ENCODE results near the gene B3GNT3.
"Not testable (repeated sequence)": the region's sequence is repeated elsewhere in the genome, so short reads cannot be mapped to it uniquely, and the experiment has no call there.

The B3GNT3 gene

GRCh38 chr19:17798599-17798998 is 3.7 kb downstream of the B3GNT3 start:
- not testable (repeated sequence) for DNase-seq

GRCh38 chr19:17802137-17802858 is 7.4 kb downstream of the B3GNT3 start:
- DNase-seq: no peak

DNA sequence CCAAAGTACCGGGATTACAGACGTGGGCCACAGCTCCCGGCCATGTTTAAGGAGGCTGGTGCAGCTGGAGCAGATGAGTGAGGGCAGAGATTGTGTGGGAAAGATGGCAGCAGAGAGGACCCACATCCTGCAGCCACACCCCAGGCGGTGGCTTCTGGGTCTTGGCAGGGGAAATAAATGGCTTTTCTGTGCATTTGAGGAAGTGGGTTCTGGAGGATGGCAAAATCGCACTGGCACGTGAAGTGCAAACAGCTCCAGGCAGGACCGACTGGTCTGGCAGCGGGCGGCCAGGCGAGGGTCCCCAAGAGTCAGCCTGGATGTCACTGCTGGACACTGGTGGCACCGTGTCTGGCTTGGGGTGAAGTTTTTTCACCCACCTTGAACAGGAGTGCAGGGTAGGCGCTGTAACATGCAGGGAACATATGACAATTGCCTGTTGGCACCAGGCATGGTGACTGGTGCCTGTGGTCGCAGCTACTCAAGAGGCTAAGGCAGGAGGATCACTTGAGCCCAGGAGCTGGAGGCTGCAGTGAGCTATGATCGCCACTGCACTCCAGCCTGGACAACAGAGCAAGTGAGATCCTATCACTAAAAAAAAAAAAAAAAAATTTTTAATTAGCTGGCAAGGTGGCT is 8.4 kb downstream of the B3GNT3 start:
- DNase-seq: no peak

- DNase-seq: no peak
These were observed 10.5 kb downstream of the B3GNT3 start for GRCh38 chr19:17805427-17805826.

DNA sequence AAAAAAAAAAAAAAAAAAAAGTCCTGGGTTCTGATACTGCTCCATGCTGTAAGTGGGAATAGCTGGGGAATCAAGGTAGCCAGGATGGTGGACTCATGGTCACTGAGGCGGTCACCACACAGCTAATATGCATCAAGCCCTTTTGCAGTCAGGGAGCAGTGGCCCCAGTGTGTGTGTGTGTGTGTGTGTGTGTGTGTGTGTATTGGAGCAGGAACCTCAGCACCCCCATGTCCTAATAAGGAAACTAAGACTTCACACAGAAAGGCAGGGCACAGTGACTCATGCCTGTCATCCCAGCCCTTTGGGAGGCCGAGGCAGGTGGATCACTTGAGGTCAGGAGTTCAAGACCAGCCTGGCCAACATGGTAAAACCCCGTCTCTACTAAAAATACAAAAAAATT is 12.0 kb downstream of the B3GNT3 start:
- no peak for DNase-seq

- no peak for DNase-seq
These were observed 12.9 kb downstream of the B3GNT3 start for GRCh38 chr19:17807731-17808316.

DNA sequence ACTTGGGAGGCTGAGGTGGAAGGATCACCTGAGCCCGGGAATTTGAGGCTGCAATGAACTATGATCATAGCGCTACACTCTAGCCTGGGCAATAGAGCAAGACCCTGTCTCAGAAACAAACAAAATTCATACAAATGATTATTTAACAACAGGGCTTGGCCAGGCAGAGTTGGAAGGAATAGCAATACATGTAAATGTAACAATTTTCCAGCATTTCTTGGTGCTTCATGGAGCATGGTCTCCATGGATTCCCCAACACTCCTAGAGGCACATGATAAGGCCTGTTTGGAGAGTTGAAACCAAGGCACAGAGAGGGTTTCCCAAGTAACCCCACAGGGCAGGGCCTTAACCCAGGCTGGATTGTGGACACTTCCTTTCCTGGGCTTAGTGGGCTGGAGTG is 16.2 kb downstream of the B3GNT3 start:
- DNase-seq: no peak

- DNase-seq: no peak
These were observed 16.7 kb downstream of the B3GNT3 start for GRCh38 chr19:17811681-17812080.

DNA sequence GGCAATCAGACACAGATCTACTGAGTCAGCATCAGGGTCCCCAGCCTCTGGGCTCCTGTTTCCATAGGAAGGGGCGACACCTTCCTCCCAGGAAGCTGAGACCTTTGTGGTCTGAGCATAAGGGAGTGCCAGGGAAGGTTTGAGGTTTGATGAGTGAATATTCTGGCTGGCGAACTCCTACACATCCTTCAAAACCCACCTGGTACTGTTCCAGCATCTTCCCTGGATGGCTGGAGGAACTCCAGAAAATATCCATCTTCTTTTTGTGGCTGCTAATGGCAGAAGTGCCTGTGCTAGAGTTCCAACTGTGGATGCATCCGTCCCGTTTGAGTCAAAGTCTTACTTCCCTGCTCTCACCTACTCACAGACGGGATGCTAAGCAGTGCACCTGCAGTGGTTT is 17.2 kb downstream of the B3GNT3 start:
- DNase-seq: no peak

DNA sequence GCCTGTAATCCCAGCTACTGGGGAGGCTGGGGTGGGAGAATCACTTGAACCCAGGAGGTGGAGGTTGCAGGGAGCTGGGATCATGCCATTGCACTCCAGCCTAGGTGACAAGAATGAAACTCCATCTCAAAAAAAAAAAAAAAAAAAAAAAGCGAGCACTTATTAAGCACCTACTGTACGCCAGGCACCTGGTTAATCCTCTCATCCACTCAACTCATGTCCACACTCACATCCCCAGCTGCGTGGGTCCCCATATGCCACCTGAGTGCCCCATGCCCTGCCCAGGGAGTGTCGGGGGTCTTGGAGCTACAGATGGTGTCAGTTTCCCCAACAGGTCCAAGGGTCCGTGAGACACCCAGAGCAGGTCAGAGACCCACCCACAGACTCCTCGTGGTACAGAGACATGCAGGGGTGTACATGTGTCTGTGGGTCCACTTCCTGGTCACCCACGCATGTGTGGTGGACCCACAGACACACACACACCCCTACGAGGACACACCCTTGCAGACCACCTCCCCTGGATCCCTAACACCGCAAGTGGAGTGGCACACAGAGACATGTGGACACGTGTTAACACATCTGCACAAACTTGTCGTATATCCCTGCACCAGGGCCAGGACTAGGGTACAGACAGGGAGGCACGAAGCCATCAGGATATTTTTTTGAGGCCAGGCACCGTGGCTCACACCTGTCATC is 22.9 kb downstream of the B3GNT3 start:
- DNase-seq: no peak

GRCh38 chr19:17821190-17821589 is 26.3 kb downstream of the B3GNT3 start, which contains the start of gene INSL3:
TSS of gene INSL3 (minus strand) at chr19:17821519. CDS start at chr19:17821506, 13 bp downstream.
- DNase-seq: no peak

- no peak for DNase-seq
These were observed 29.4 kb downstream of the B3GNT3 start for GRCh38 chr19:17824339-17824738.

GRCh38 chr19:17826508-17827056 is 31.6 kb downstream of the B3GNT3 start:
- no peak for DNase-seq

- DNase-seq: no peak
These were observed 35.1 kb downstream of the B3GNT3 start for GRCh38 chr19:17829855-17830566.

DNA sequence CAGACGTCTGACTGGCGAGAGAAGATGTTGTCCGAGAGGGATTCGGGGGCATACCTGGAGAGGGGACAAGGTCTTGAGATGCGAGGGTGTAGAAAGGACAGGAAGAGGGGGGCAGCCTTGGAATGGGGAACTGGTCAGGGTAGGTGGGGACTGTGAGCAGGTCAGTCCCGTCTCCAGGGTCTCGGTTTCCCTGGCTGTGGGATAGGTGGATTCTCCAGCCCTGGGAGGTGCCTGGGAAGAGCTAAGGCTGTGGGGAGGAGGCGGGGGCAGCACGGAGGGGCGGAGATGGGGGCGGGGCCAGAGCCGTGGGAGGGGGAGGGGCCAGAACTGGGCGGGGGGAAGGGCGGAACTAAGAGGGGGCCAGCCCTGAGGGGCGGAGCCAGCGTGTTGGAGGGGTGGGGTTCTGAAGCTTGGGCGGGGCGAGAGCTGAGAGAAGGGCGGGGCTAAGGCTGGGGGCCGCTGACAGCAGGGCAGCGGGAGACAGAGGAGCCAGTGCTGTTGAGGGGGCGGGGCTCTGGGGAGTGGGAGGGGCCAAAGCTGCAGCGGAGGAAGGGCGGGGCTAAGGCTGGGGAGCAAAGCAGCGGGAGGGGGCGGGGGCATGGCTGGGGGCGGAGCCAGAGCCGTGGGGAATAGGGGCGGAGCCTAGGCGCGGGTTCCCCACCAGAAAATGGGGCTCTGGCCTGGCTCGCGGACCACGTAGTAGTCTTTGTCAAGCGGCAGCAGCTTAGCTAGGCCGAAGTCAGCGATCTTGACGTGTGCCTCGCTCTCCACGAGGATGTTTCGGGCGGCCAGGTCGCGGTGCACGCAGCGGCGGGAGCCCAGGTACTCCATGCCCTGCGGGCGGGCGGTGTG is 35.9 kb downstream of the B3GNT3 start:
- DNase-seq: no peak

GRCh38 chr19:17831419-17831888 is 36.5 kb downstream of the B3GNT3 start:
- no peak for DNase-seq

DNA sequence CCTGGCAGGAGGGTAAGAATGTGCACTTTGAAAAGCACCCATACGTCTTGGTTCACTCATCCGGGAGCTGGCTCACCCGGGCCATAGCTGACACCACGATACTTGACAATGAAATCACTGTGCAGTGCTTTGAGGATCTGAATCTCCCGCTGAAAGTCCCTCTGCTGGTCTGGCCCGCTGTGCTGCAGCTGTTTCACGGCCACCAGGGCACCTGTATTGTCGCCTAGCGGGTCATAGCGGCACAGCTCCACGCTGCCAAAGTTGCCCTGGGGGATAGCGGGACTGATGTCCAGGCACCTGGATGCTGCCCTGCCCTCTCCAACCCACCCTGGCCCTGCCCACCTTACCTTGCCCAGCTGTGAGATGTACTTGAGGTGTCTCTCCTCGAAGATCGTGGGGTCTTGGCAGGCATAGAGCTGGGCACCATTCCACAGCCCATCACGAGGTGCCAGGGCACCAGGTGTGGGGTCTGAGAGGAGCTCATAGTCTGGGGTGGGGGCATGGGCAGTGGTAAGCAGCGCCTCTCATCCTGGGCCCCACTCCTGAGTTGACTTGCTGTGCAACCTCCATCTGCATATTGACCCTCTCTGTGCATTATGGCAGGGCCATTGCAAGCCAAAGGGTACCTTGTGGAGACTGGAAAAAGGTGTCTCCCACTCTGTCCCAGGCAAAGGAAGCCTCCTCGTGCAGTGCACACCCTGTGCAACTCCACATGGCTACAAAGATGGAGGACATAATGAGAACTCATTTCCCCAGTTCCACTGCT is 37.7 kb downstream of the B3GNT3 start:
- DNase-seq: no peak

- DNase-seq: no peak
These were observed 39.6 kb downstream of the B3GNT3 start for GRCh38 chr19:17834350-17835181.

- no peak for DNase-seq
These were observed 40.5 kb downstream of the B3GNT3 start for GRCh38 chr19:17835182-17836006.
